GM12878 (cell line): ENCODE measurements around the gene ZNF791. TPM values are rescaled to one million over a fixed set of nuclear protein-coding genes. Genes with fewer than 3 reads are reported as not detected.

Source experiments
- ATAC-seq: fragments of 200-7000 bp; cut with Tn5 transposase; 3 replicates; pipeline ENCODE4 v1.9.1; 2020; ENCODE audit warnings: mild to moderate bottlenecking, moderate library complexity
- BruUV-seq: library from RNA; stranded (reverse); fragments of 400-500 nt; replicated peaks from 2 replicates; lab custom pipeline; 2021; lab: Mats Ljungman, UMichigan
- CTCF ChIA-PET: fragments of 300-600 bp; sonication (Branson Sonifier 250); formaldehyde crosslinking; extraction: SDS; loops from one replicate; lab custom pipeline; 2021; ENCODE audit warnings: inconsistent platforms; lab: Yijun Ruan, JAX
- POLR2A ChIA-PET: fragments of 350-600 bp; formaldehyde crosslinking; extraction: SDS; loops from one replicate; lab custom pipeline; 2021; ENCODE audit warnings: inconsistent platforms; lab: Charles Lee
- RAD21 ChIA-PET: fragments of 300-600 bp; sonication (Branson Sonifier 250); formaldehyde crosslinking; loops from one replicate; lab custom pipeline; 2023; ENCODE audit warnings: antibody characterized with exemption; ENCODE audit not compliant: unreplicated experiment; lab: Charles Lee
- SMC1A ChIA-PET: fragments of 300-600 bp; sonication (Branson Sonifier 250); formaldehyde crosslinking; loops from one replicate; lab custom pipeline; 2023; ENCODE audit not compliant: unreplicated experiment, uncharacterized antibody; lab: Charles Lee
- DNase-seq: peaks from one replicate; pipeline ENCODE4 v3.0.0-alpha.2; 2011; ENCODE audit warnings: low read depth, low spot score
- FAIRE-seq: peaks from 3 replicates; lab custom pipeline; 2011; peaks lifted over from hg19 to GRCh38; lab: Jason Lieb, UNC
- H2AFZ ChIP-seq: 2 replicates; pipeline ENCODE4 v1.6.0; 2011; ENCODE audit warnings: low read depth, low read length, control low read depth; ENCODE audit not compliant: control insufficient read depth
- H3K27ac ChIP-seq: 2 replicates; pipeline ENCODE4 v1.5.1; 2011; ENCODE audit warnings: control low read depth; ENCODE audit not compliant: control insufficient read depth, insufficient read depth
- H3K27me3 ChIP-seq, 2 experiments: replicated peaks in 1 of 2; 2 replicates each; pipeline versions ENCODE4 v1.6.0 to v1.6.1; 2011; ENCODE audit warnings: low read length in 1 of 2; ENCODE audit not compliant: control insufficient read depth in 2 of 2, insufficient read depth in 2 of 2
- H3K36me3 ChIP-seq, 2 experiments: 2 replicates each; pipeline ENCODE4 v1.5.1; 2011; ENCODE audit warnings: low read length in 1 of 2; ENCODE audit not compliant: control insufficient read depth in 2 of 2, insufficient read depth in 2 of 2
- H3K4me1 ChIP-seq: 2 replicates; pipeline ENCODE4 v1.6.1; 2011; ENCODE audit warnings: mild to moderate bottlenecking, low read length, moderate library complexity, mixed read lengths; ENCODE audit not compliant: control insufficient read depth, insufficient read depth
- H3K4me2 ChIP-seq: 2 replicates; pipeline ENCODE4 v1.6.0; 2011; ENCODE audit warnings: control low read depth; ENCODE audit not compliant: control insufficient read depth, insufficient read depth
- H3K4me3 ChIP-seq: fragments of 200-600 bp; sonication (generic); 2 replicates; pipeline ENCODE4 v1.5.1; 2016
- H3K79me2 ChIP-seq: 2 replicates; pipeline ENCODE4 v1.6.0; 2011; ENCODE audit warnings: low read length; ENCODE audit not compliant: control insufficient read depth, insufficient read depth
- H3K9ac ChIP-seq: 2 replicates; pipeline ENCODE4 v1.8.0; 2011; ENCODE audit warnings: low read length, control low read depth, mixed read lengths; ENCODE audit not compliant: control insufficient read depth, insufficient read depth
- H3K9me3 ChIP-seq: replicated peaks from 3 replicates; pipeline ENCODE4 v1.5.1; 2011; ENCODE audit warnings: mild to moderate bottlenecking, low read length; ENCODE audit not compliant: control insufficient read depth, insufficient read depth
- H4K20me1 ChIP-seq: 2 replicates; pipeline ENCODE4 v1.6.0; 2011; ENCODE audit not compliant: control insufficient read depth, insufficient read depth
- CEBPZ ChIP-seq: fragments of 150-350 bp; IDR thresholded peaks from 2 replicates; pipeline ENCODE4 v1.6.1; 2016; ENCODE audit warnings: low read depth, low read length
- CHD2 ChIP-seq: IDR thresholded peaks from 2 replicates; pipeline ENCODE4 v1.6.1; 2011; ENCODE audit warnings: low read depth, low read length, improper control_type of control experiment, borderline replicate concordance
- CREM ChIP-seq: IDR thresholded peaks from 2 replicates; pipeline ENCODE4 v1.6.1; 2014; ENCODE audit warnings: antibody characterized with exemption, low read depth
- EGR1 ChIP-seq, 2 experiments: IDR thresholded peaks; 1 replicate in 1 of 2; 2 replicates in 1 of 2; pipeline ENCODE4 v1.6.1; 2011 to 2012; ENCODE audit warnings: low read depth in 2 of 2, low read length in 2 of 2, borderline replicate concordance in 1 of 2, mild to moderate bottlenecking in 1 of 2, moderate library complexity in 1 of 2
- ESRRA ChIP-seq: IDR thresholded peaks from 2 replicates; pipeline ENCODE4 v1.6.1; 2012; ENCODE audit warnings: mild to moderate bottlenecking, low read length, improper control_type of control experiment
- IRF5 ChIP-seq: fragments of 450-650 bp; IDR thresholded peaks from 2 replicates; pipeline ENCODE4 v1.6.1; 2017; ENCODE audit warnings: borderline replicate concordance
- KLF5 ChIP-seq: fragments of 450-650 bp; IDR thresholded peaks from 2 replicates; pipeline ENCODE4 v1.6.1; 2014; ENCODE audit warnings: mild to moderate bottlenecking; ENCODE audit not compliant: partially characterized antibody
- RAD21 ChIP-seq: IDR thresholded peaks from 2 replicates; pipeline ENCODE4 v1.6.1; 2011; ENCODE audit warnings: mild to moderate bottlenecking, low read depth, low read length, moderate library complexity; ENCODE audit not compliant: insufficient read depth
- REST ChIP-seq: IDR thresholded peaks from 2 replicates; pipeline ENCODE4 v1.6.1; 2012; ENCODE audit warnings: mild to moderate bottlenecking, low read depth, low read length
- SMARCA5 ChIP-seq: fragments of 450-650 bp; IDR thresholded peaks from 2 replicates; pipeline ENCODE4 v1.6.1; 2017; ENCODE audit warnings: mild to moderate bottlenecking
- SRF ChIP-seq, 2 experiments: IDR thresholded peaks; 2 replicates each; pipeline ENCODE4 v1.6.1; 2011; ENCODE audit warnings: low read depth in 2 of 2, low read length in 2 of 2, mild to moderate bottlenecking in 1 of 2, moderate library complexity in 1 of 2
- USF2 ChIP-seq: IDR thresholded peaks from 2 replicates; pipeline ENCODE4 v1.6.1; 2011; ENCODE audit warnings: low read depth, low read length, improper control_type of control experiment, borderline replicate concordance
- ZNF274 ChIP-seq: IDR thresholded peaks from one replicate; pipeline ENCODE4 v1.8.0; 2011; ENCODE audit not compliant: insufficient read length, insufficient read depth
- ZNF622 ChIP-seq: fragments of 450-650 bp; IDR thresholded peaks from 2 replicates; pipeline ENCODE4 v1.6.1; 2017; ENCODE audit warnings: mild to moderate bottlenecking, inconsistent platforms
- WGBS: methylation state at CpG from one replicate; pipeline ENCODE4 v1.1.6; 2016; ENCODE audit warnings: low lambda C conversion rate; ENCODE audit not compliant: insufficient replicate concordance, insufficient coverage; ENCODE audit errors: missing lambda C conversion rate; 5-methylcytosine and 5-hydroxymethylcytosine counted together
- in situ Hi-C: fragments of 300-500 bp; cut with MboI; formaldehyde crosslinking; loops from 9 replicates; pipeline ENCODE4 v1.14.3; 2018; ENCODE audit warnings: mixed read lengths
- intact Hi-C: fragments of 100-400 bp; cut with micrococcal nuclease; formaldehyde crosslinking; loops from one replicate; pipeline ENCODE4 v1.14.2; 2022; ENCODE audit not compliant: unreplicated experiment
- polyA plus RNA-seq, 11 experiments: library from polyadenylated mRNA; depleted of rRNA in 4 of 11; unstranded in 6 of 11; stranded (reverse) in 5 of 11; fragments of >200 nt; fragmentation: Nextera tagmentation in 4 of 11; fragmentation: Illumina TruSeq in 1 of 11; extraction: Ambion mirVana in 4 of 11; extraction: Trizol in 1 of 11; gene quantifications; 1 replicate in 1 of 11; 2 replicates in 10 of 11; pipeline versions ENCODE4 v1.2.1 to v1.2.3, GENCODE V29; 2011 to 2016; ENCODE audit warnings: inconsistent platforms in 2 of 11, missing spikeins in 2 of 11, low read depth in 1 of 11
- total RNA-seq, 4 experiments: library from RNA; depleted of rRNA in 3 of 4; stranded (reverse); fragments of >200 nt in 3 of 4; fragmentation: Illumina TruSeq in 1 of 4; extraction: Trizol in 1 of 4; gene quantifications; 2 replicates each; pipeline versions ENCODE4 v1.2.1 to v1.2.3, GENCODE V29; 2013 to 2021

The ZNF791 gene
- total and polyA plus RNA-seq, 10 of the 15 experiments (the other 5 are each of a cell fraction or from before 2014, with no cell fraction given) = 7.5 to 24.0 (median 11.8) TPM

GRCh38 chr19:12652219-12652618, 41.5 kb downstream of the ZNF791 start:
- H3K27ac ChIP-seq = no peak overlapping the region
- no peak overlapping the region for H3K4me2 ChIP-seq
- H4K20me1 ChIP-seq = no peaks in the 10 kb centered on the region
- H3K79me2 ChIP-seq = no peaks in the 10 kb centered on the region
- ChIA-PET RAD21 (no interaction called here), CTCF (interaction anchor here (1.5 kb wide), 1 partner anchor 13 kb away, joined by 3 read pairs; no protein-coding TSS in a partner anchor), SMC1A (no interaction called here), POLR2A (no interaction called here)
- no peak overlapping the region for H3K4me3 ChIP-seq
- intact Hi-C loops = no loop called here
- no peaks in the 10 kb centered on the region for H3K27me3 ChIP-seq
- H2AFZ ChIP-seq = no peak overlapping the region
- in situ Hi-C loops = no loop called here
- BruUV-seq = no TSS peak
- no peak for FAIRE-seq
- H3K9me3 ChIP-seq = no peaks in the 10 kb centered on the region; the same call in 2 of the 3 replicates
- WGBS = 96% methylated on average over 6 of the region's 6 CpGs
- no peaks in the 10 kb centered on the region for H3K4me1 ChIP-seq
- no peak for ATAC-seq
- H3K36me3 ChIP-seq = peaks cover 14 to 15% of the 10 kb centered on the region in 2 experiments; a peak in 3 of 4 replicates
- no peak for DNase-seq
- no peak overlapping the region for H3K9ac ChIP-seq
- TF ChIP-seq ZNF622 (no peak), SMARCA5 (no peak), SRF (IDR thresholded peaks at IDR 0.05; ENCODE audit: low read depth in 2 of 2, low read length in 2 of 2) (no peak), ZNF274 (no peak), RAD21 (no peak), CEBPZ (no peak), IRF5 (no peak), CHD2 (no peak), USF2 (no peak), REST (no peak), EGR1 (IDR thresholded peaks at IDR 0.05; ENCODE audit: borderline replicate concordance in 1 of 2, low read depth in 2 of 2, low read length in 2 of 2) (no peak), CREM (no peak), ESRRA (no peak), KLF5 (no peak)
